GM21825 (cell line): Measurements from ENCODE around the gene CCDC148.
"Not testable (repeated sequence)": the region's sequence is repeated elsewhere in the genome, so short reads cannot be mapped to it uniquely, and the experiment has no call there.

Experiments
- ATAC-seq: cut with Tn5 transposase; IDR thresholded peaks from one replicate; pipeline ENCODE4 v1.9.1; 2021; ENCODE audit warnings: mild to moderate bottlenecking, moderate library complexity; ENCODE audit not compliant: unreplicated experiment

CCDC148 gene

DNA sequence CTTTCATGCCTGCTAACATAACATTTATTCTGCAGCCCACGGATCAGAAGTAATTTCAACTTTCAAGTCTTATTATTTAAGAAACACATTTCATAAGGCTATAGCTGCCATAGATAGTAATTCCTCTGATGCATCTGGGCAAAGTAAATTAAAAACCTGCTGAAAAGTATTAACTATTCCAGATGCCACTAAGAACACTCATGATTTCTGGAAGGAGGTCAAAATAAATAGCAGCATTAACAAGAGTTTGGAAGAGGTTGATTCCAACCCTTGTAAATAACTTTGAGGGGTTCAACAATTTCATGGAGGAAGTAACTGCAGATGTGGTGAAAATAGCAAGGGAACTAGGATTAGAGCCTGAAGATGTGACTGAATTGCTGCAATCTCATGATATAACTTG is 77.6 kb downstream of the CCDC148 start:
- ATAC-seq: no peak

DNA sequence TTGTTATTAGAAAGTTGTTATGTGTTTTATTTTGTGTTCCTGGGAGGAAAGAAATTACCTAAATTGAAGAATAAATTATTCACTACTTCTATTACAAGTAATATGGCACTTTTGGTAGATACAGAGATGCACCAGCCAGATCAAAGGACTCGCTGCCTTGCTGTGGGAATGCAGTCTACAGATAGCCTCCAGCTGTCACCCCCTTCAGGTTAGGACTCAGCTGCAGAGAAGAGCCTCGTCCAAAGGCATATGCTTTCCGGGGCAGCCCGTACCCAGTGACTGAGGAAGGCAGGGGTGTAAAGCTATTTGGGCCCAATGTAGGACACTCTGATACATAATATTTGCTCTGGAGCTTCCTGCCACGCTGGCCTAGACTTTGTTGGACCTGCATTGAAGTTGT is 90.2 kb downstream of the CCDC148 start:
- no peak for ATAC-seq

DNA sequence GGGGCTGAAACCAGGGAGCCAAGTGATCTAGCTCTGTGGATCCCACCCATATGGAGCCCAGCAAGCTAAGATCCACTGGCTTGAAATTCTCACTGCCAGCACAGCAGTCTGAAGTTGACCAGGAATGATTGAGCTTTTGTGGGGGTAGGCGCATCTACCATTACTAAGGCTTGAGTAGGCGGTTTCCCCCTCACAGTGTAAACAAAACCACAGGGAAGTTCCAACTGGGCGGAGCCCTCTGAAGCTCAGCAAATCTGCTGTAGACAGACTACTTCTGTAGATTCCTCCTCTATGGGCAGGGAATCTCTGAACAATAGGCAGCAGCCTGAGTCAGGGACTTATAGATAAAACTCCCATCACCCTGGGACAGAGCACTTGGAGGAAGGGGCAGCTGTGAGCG is 96.7 kb downstream of the CCDC148 start:
- ATAC-seq: no peak

DNA sequence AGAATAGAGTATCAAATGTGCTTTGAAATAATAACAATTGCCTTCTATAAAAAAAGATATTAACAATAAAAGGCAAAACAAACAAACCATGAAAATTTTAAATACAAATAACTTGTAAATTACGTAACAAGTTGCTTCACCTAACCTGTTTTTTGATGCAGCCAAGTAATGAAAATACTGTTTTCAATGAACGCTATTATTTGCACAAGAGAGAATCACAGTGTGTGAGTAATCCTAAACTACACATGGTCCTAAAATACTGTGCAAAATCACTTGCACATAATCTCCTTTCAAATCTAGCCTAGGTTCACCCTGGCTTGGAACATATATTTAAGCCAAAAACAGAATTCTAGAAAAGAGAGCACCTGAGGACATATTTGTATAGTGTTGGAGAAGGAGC is 98.9 kb downstream of the CCDC148 start:
- ATAC-seq: no peak

DNA sequence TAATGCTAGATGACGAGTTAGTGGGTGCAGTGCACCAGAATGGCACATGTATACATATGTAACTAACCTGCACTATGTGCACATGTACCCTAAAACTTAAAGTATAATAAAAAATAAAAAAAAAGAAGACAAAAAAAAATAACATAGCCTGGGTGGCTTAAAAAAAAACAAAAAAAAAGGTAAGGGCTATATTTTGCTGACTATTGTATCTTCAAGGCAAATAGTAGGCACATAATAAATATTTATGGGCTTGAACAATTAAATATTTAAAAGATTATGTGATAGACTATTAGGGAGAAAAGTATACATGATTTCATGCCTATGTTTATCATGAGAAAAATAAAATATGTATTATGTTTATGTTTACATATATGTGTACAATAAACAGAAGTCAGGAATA is 99.4 kb downstream of the CCDC148 start:
- no peak for ATAC-seq

DNA sequence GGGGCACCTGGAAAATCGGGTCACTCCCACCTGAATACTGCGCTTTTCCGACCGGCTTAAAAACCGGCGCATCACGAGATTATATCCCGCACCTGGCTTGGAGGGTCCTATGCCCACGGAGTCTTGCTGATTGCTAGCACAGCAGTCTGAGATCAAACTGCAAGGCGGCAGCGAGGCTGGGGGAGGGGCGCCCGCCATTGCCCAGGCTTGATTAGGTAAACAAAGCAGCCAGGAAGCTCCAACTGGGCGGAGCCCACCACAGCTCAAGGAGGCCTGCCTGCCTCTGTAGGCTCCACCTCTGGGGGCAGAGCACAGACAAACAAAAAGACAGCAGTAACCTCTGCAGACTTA is 105.1 kb downstream of the CCDC148 start:
- ATAC-seq: not testable (repeated sequence)

DNA sequence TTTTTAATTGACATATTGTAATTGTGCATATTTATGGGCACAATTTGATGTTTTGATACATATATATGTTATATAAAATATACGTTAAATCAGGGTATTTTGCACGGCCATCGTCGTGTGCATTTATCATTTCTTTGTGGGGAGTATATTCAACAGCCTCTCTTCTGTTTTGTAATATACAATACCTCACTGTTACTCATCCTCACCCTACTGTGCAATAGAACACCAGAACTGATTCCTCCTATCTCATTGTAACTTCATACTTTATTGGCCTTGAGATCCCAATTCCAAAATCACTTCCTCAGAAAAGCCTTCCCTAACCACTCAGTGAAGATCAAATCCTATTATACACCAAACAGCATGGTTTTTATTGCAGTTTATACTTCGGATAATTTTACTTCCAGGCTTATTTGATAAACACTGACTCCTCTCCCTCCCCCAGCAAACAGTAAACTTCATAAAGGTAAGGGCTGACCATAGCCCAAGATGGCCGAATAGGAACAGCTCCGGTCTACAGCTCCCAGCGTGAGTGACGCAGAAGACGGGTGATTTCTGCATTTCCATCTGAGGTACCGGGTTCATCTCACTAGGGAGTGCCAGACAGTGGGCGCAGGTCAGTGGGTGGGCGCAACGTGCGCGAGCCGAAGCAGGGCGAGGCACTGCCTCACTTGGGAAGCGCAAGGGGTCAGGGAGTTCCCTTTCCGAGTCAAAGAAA is 105.6 kb downstream of the CCDC148 start:
- not testable (repeated sequence) for ATAC-seq

DNA sequence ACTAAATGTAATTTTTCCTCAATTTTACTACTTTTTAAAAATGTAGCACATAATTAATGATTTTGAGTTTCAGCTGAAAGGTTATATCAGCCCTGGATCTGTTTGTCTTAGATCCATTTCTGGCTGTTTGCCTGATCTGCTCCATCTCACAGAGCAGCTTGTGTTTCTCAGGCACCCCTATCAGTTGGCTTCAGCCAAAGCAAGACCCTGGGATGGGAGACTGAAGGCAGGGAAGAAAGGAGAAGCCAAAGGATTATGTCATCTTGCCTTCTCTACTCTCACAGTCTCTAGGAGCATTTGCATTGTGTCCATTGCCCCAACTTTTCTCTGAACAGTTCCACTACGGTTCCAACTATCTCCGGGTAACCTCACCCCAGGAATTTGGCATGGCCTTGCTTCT is 110.5 kb downstream of the CCDC148 start:
- no peak for ATAC-seq

DNA sequence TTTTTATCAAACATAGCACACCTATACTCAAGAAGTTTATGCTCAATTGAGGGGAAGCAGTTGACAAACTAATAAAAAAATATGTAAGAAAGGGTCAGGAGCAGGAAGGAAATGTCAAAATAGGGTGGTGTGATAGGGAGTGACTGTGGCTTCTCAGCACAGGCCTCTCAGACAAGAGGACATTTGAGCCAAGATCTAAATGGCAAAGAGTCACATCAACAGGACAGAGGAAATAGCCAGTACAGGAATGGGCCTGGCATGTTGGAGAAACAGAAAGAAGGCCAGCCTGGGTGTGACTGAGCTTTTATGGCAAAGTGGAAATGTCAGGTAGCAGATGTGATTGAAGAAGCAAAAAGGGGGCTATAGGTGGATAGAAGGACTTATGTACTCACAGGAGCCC is 117.0 kb downstream of the CCDC148 start:
- no peak for ATAC-seq

DNA sequence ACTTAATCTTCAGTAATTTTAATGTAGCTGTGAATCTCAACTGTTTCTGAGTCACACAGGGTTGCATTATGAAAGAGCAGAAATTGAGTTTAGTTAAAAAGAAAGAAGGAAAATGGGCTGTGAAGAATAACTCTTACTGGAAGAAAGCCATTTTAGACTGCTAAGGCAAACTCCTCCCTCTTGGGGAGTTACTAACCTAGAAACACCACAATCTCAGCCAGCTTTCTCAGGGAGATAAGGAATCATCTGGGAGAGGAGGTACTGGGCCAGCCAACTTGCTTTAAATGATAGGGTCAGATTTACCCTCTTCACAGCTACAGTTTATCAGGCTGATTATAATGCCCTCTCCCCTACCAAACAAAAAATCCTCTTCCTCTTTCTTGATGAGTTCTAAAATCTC is 119.5 kb downstream of the CCDC148 start:
- no peak for ATAC-seq

DNA sequence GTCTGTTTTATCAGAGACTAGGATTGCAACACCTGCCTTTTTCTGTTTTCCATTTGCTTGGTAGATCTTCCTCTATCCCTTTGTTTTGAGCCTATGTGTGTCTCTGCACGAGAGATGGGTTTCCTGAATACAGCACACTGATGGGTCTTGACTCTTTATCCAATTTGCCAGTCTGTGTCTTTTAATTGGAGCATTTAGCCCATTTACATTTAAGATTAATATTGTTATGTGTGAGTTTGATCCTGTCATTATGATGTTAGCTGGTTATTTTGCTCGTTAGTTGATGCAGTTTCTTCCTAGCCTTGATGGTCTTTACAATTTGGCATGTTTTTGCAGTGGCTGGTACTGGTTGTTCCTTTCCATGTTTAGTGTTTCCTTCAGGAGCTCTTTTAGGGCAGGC is 124.8 kb downstream of the CCDC148 start:
- not testable (repeated sequence) for ATAC-seq

DNA sequence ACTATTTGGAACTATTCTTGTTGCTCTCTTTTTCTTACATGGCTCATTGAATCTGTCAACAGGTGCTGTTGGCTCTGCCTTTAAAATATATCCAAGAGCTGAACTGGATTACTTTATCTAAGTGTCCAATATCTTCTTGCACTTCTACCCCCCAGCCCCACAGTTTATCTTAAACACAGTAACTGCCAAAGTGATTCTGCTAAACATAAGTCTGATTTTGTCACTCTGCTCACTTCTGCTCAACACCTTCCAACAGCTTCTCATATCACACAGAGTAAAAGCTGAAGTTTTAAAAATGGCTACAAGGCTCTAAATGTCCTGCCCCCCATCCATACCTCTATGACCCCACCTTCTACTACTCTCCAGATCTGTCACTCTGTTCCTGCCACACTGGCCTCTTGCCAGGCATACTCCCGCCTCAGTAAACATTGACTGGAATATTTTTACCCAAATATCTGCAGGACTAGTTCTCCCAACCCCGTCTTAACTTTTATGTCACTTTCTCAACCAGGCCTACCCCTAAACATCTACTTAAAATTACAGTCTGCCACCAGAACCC is 130.7 kb downstream of the CCDC148 start:
- ATAC-seq: no peak

DNA sequence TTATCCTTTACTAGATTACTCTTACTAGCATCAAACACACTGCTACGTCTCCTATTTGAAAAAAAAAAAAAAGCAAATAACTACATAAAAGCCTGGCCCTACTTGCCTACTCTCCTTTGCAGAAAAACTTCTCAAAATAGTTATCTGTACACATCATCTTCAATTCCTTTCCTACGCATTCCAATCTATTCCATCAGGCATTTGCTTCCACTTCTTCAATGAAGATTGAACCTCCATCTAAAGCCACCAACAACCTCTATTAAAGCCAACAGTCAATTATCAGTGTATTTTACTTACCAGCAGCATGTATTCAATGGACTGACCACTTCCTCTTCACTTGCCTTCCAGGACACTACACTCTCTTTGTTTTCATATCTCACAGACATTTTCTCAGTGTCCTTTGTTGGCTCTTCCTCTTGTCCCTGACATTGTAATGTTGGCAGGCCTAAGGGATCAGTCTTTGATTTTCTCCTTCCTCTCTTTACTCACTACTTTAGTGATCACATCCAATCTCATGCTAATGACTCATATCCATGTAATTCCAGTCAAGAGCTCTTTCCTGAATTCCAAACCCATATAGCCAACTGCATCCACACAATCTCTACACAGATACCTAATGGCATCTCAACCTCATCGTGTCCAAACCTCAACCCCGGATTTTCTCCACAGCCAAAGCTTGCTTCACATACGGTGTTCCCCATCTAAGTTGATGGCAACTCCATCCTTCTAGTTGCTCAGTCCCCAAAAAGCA is 131.3 kb downstream of the CCDC148 start:
- ATAC-seq: no peak

DNA sequence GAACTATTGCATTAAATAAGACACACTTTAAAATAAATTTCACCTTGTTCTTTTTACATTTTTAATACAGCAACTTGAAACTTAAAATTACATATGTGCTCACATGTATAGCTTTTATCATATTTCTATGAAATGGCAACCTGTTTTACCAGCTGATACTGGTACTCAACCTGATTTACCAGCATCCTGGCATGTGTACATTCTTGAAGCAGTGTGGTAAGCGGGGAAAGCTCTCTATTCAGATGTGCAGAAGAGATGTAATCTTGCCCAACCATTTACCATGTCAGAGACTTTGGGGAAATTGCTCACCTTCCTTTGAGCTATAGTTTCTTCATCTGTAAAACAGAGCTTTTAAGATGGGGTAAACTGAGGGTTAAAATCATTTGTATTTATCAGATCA is 133.2 kb downstream of the CCDC148 start:
- no peak for ATAC-seq

DNA sequence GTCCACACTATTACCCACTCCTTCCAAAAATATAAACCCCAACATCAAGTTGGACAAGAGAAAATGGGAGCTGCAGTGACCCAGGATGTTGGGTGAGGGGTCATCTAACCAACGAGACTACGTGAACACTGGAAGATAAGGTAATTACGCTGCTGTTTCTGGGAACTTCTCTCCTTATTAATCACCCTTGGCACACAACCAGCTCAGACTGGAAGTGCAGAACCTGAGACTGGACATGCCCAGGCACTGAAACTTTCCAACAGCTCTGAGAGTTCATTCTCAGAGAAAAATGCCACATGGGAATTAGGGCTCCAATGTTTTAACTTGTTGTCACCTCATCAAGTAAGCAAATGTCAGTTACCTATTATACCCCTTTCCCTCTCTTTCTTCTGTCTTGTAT is 135.3 kb downstream of the CCDC148 start:
- ATAC-seq: no peak

DNA sequence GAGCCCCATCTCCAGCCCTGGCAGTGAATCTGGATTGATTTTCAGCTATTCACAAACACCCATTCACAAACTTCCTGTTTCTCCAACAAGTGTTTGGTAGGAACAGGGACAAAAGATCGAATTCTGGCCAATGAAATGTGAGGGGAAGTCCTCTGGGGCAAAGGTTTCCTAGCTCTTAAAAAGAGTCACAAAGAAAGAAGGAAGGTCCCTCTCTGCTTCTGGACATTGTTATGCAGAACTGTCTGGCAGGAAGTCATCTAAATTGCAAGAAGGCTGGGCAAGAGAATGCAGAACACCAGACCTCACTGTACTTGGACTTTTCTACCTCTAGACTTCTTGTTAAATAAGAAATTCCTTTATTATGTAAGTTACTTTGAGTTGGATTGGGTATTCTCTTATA is 137.3 kb downstream of the CCDC148 start:
- no peak for ATAC-seq

DNA sequence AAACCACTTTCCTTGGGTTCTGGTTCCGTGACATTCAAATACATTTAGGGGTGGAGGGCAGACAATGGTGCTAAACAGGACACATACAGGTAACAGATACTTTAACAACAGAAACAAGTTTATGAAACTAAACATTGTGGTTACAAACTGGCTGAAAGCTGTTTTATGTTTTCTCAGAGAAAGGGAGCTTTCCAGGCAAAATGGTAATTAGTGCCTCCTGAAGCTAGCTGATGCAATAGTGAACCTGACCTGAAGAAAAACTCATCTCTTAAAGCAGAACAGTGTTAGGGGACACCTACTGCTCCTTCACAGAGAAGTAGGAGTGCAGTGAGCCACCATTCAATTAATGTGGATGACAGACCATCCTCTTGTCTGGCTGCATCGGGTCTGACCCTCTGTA is 138.9 kb downstream of the CCDC148 start:
- ATAC-seq: peak; percentile 56

DNA sequence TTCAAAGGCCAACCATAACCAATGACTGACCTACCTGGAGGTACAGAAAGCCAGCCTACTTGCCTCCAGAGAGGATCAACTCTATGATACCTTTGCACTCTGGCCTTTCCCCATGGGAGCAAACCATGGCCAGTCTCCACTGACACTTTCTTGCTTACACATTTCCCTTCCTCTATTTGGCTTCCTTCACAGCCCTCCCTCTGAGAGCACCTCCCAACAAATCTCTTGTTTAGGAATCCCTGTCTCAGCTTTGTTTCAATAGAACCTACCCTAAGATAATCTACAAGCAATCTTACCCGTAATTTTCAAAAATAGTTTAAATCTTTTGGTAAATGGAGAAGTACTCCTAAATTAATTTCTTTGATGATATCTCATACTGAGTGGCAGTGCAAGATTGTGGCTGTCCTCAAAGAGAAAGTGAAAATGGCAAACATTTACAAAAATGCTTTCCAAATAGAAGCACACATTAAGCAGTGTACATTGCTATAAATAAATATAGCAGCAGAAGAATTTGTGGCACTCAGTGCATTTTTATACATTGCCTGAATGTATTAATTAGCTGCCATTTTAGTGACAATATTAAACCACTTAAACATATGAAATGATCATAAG is 140.6 kb downstream of the CCDC148 start:
- ATAC-seq: no peak

DNA sequence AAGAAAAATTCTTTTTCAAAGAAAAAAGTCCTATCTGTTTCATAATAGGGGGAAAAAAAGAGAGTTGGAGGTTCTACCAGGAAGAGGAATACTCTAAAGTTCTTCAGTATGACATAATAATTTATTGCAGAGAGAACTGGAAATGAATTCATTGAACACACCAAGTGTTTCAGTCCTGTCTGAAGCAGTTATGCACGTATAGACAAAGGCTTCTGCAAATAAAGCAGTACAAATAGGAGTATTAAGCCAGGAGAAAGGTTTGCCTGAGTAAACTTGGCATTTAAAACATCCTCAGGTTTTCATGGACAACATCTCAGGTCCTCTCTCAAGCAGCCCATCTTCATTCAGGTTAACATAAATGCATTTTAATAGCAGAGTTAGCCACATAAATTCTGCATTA is 141.6 kb downstream of the CCDC148 start:
- ATAC-seq: no peak

DNA sequence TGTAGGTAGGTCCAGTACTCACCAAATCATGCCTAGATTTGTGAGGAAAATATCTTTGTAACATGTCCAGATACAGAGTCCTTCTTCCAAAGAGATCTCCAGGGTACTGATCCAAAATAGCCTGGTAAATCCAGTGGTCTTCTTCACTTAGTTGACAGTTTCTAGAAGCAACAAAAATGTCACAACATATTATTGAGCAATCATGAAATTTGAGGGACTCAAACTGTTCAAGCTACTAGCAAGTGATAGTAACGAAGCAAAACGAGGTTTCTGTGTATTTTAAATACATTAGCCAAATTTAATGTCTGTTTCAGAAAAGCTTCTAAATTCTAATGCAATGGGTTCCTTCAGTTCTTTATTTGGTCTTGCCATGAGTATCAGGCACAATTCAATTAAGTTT is 142.8 kb downstream of the CCDC148 start:
- no peak for ATAC-seq

DNA sequence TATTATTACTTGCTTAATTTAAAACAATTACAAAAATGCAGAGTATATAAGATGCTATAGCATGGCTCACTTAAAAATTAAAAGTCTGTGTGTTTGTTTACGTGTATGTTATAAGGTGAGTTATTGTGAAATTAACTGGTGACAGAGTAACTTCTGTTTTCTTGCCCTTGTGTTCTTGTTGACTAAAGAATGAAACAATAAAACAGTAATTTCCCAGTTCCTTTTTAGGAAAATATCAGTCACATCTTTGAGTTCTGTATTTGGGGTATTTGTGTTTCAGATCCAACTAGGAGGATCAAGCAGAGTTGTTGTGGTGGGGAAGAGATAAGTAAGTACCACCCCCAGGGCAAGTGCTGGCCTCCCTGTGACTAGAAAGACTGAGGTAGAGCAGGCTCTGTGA is 143.6 kb downstream of the CCDC148 start:
- no peak for ATAC-seq

DNA sequence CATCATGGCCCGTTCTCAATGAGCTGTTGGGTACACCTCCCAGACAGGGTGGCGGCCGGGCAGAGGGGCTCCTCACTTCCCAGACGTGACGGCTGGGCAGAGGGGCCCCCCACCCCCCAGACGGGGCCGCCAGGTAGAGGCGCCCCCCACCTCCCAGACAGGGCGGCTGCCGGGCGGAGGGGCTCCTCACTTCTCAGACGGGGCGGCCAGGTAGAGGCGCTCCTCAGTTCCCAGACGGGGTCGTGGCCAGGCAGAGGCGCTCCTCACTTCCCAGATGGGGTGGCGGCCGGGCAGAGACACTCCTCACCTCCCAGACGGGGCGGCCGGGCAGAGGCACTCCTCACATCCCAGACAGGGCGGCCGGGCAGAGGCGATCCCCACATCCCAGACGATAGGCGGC is 146.1 kb downstream of the CCDC148 start:
- ATAC-seq: not testable (repeated sequence)
